ENCODE measurements around the gene MPV17L2. TPM values are rescaled to one million over a fixed set of nuclear protein-coding genes. Genes with fewer than 3 reads are reported as not detected.

MPV17L2 gene
- total and polyA plus RNA-seq, 2 donors (not counting 3 experiments of a cell fraction or from before 2014, with no cell fraction given), result 13.8 to 27.6 TPM

DNA sequence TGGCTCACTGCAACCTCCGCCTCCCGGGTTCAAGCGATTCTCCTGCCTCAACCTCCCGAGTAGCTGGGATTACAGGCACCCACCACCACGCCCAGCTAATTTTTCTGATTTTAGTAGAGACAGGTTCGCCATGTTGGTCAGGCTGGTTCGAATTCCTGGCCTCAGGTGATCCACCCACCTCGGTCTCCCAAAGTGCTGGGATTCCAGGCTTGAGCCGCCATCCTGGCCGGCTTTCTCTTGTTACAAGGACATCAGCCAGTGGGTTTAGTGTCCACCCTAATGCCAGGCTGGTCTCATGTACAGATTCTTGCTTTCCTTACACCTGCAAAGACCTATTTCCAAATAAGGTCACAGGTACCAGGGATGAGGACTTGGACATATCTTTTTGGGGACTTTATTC, 33.2 kb upstream of the MPV17L2 start:
- Histone ChIP-seq H3K27me3 (ENCODE audit: control insufficient read depth in 2 of 2, insufficient read depth in 2 of 2, low read length in 2 of 2) (no peaks in the 10 kb centered on the region), H3K4me1 (ENCODE audit: control insufficient read depth, extremely low read depth, insufficient read depth, low read length) (peaks cover 14% of the 10 kb centered on the region), H3K79me2 (ENCODE audit: control insufficient read depth, insufficient read depth, low read length) (peaks cover 2% of the 10 kb centered on the region), H3K9ac (replicated peaks; ENCODE audit: extremely low read depth, insufficient read depth, low read length) (no peak overlapping the region), H3K4me2 (ENCODE audit: insufficient read depth, low read length) (no peak overlapping the region), H3K9me1 (replicated peaks; ENCODE audit: control insufficient read depth, extremely low read depth, insufficient read depth, low read length) (no peaks in the 10 kb centered on the region), H4K20me1 (replicated peaks; ENCODE audit: control insufficient read depth, extremely low read depth, insufficient read depth, low read length) (no peaks in the 10 kb centered on the region), H3K27ac (ENCODE audit: insufficient read depth, low read depth, low read length) (no peak overlapping the region), H3K9me3 (replicated peaks; ENCODE audit: control insufficient read depth, insufficient read depth, low read length) (no peaks in the 10 kb centered on the region), H3K4me3 (replicated peaks in 1 of 3; ENCODE audit: insufficient read depth in 1 of 3, low read depth in 1 of 3, low read length in 3 of 3) (no peak overlapping the region), H2AFZ (ENCODE audit: low read depth, low read length) (no peak overlapping the region), H3K36me3 (ENCODE audit: control insufficient read depth in 2 of 2, extremely low read depth in 1 of 2, insufficient read depth in 2 of 2, low read length in 2 of 2) (peaks cover 0 to 26% of the 10 kb centered on the region in 2 experiments)
- dilution Hi-C loops (cut with MboI; ENCODE audit: extremely low pct_ligation_motif_present, low sequenced_read_pairs) (no loop called here), intact Hi-C loops (cut with micrococcal nuclease) (no loop called here)
- no peak for FAIRE-seq
- BruUV-seq (replicated peaks), result no TSS peak
- DNase-seq (ENCODE audit: low read depth, low spot score), result no peak
- ChIA-PET CTCF (interaction anchor here (1.1 to 2.5 kb wide), 6 partner anchors 11 to 92 kb away, joined by 3 to 25 read pairs (median 6); no protein-coding TSS in a partner anchor), POLR2A (no interaction called here)
- TF ChIP-seq JUN (IDR thresholded peaks at IDR 0.05; ENCODE audit: borderline replicate concordance, insufficient read depth, insufficient read length, low read depth) (no peak), POLR2AphosphoS5 (IDR thresholded peaks at IDR 0.05; ENCODE audit: insufficient read depth, low read depth, low read length) (no peak), POLR2A (IDR thresholded peaks at IDR 0.05; ENCODE audit: low read depth, low read length) (no peak), FOS (IDR thresholded peaks at IDR 0.05; ENCODE audit: borderline replicate concordance, insufficient read depth, low read length) (no peak), MAX (IDR thresholded peaks at IDR 0.05; ENCODE audit: insufficient read depth, insufficient read length) (no peak), MYC (IDR thresholded peaks at IDR 0.05; ENCODE audit: low read depth, low read length) (no peak), GATA2 (IDR thresholded peaks at IDR 0.05; ENCODE audit: insufficient read depth, insufficient read length, low read depth, low read length) (no peak), EZH2 (IDR thresholded peaks at IDR 0.05; ENCODE audit: borderline replicate concordance, low read depth, low read length, severe bottlenecking) (no peak), CTCF (IDR thresholded peaks at IDR 0.05; ENCODE audit: extremely low read depth in 1 of 2, insufficient read depth in 1 of 2, low read depth in 1 of 2, low read length in 2 of 2) (no peak)
